ENCODE results near the gene TBC1D5.

GRCh38 chr3:17192995-17193394, 549.4 kb downstream of the TBC1D5 start:
- TF ChIP-seq POLR2A (IDR thresholded peaks at IDR 0.05; ENCODE audit: low read length) (no peak), GATA1 (IDR thresholded peaks at IDR 0.05; ENCODE audit: low read depth, low read length) (no peak)
